ENCODE data around the gene PRKD3.

DNA sequence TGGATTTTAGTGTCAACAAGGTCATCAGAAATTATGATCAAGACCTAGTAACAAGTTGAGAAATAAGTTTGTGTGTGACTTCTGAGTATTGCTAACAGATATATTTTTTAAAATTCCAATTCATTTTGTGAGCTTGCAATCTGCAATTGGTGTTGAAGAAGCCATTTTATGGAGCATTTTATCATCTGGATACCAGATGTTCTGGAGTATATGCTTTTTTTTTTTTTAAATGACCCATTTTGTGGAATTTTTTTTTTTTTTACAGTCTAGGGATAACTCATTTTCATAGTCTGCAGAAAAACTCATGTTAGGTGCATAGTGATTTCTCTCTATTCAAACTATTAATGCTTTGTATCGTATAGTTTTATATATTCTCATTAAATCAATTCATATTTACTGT is 32.4 kb upstream of the PRKD3 start:
- TF ChIP-seq CBFB (CRISPR knock-in tag; IDR thresholded peaks at IDR 0.05; ENCODE audit: low read depth) (no peak), ZNF416 (CRISPR knock-in tag; IDR thresholded peaks at IDR 0.05) (no peak), NR2C2 (CRISPR knock-in tag; IDR thresholded peaks at IDR 0.05) (no peak), ELF4 (CRISPR knock-in tag; IDR thresholded peaks at IDR 0.05; ENCODE audit: low read depth) (no peak), NR1H2 (CRISPR knock-in tag; IDR thresholded peaks at IDR 0.05) (no peak), GABPB1 (CRISPR knock-in tag; IDR thresholded peaks at IDR 0.05) (no peak), JUN (CRISPR knock-in tag; IDR thresholded peaks at IDR 0.05) (no peak)
- TF ChIP-seq, protein P1, sequence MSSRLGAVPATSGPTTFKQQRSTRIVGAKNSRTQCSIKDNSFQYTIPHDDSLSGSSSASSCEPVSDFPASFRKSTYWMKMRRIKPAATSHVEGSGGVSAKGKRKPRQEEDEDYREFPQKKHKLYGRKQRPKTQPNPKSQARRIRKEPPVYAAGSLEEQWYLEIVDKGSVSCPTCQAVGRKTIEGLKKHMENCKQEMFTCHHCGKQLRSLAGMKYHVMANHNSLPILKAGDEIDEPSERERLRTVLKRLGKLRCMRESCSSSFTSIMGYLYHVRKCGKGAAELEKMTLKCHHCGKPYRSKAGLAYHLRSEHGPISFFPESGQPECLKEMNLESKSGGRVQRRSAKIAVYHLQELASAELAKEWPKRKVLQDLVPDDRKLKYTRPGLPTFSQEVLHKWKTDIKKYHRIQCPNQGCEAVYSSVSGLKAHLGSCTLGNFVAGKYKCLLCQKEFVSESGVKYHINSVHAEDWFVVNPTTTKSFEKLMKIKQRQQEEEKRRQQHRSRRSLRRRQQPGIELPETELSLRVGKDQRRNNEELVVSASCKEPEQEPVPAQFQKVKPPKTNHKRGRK (CRISPR knock-in tag; IDR thresholded peaks at IDR 0.05; ENCODE audit: borderline replicate concordance): no peak
- TF ChIP-seq, protein P2, sequence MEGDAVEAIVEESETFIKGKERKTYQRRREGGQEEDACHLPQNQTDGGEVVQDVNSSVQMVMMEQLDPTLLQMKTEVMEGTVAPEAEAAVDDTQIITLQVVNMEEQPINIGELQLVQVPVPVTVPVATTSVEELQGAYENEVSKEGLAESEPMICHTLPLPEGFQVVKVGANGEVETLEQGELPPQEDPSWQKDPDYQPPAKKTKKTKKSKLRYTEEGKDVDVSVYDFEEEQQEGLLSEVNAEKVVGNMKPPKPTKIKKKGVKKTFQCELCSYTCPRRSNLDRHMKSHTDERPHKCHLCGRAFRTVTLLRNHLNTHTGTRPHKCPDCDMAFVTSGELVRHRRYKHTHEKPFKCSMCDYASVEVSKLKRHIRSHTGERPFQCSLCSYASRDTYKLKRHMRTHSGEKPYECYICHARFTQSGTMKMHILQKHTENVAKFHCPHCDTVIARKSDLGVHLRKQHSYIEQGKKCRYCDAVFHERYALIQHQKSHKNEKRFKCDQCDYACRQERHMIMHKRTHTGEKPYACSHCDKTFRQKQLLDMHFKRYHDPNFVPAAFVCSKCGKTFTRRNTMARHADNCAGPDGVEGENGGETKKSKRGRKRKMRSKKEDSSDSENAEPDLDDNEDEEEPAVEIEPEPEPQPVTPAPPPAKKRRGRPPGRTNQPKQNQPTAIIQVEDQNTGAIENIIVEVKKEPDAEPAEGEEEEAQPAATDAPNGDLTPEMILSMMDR (IDR thresholded peaks at IDR 0.05): no peak
- TF ChIP-seq, protein P3, sequence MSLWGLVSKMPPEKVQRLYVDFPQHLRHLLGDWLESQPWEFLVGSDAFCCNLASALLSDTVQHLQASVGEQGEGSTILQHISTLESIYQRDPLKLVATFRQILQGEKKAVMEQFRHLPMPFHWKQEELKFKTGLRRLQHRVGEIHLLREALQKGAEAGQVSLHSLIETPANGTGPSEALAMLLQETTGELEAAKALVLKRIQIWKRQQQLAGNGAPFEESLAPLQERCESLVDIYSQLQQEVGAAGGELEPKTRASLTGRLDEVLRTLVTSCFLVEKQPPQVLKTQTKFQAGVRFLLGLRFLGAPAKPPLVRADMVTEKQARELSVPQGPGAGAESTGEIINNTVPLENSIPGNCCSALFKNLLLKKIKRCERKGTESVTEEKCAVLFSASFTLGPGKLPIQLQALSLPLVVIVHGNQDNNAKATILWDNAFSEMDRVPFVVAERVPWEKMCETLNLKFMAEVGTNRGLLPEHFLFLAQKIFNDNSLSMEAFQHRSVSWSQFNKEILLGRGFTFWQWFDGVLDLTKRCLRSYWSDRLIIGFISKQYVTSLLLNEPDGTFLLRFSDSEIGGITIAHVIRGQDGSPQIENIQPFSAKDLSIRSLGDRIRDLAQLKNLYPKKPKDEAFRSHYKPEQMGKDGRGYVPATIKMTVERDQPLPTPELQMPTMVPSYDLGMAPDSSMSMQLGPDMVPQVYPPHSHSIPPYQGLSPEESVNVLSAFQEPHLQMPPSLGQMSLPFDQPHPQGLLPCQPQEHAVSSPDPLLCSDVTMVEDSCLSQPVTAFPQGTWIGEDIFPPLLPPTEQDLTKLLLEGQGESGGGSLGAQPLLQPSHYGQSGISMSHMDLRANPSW (CRISPR knock-in tag; conservative IDR thresholded peaks at IDR 0.05; ENCODE audit: low read depth): no peak
- TF ChIP-seq, protein P4, sequence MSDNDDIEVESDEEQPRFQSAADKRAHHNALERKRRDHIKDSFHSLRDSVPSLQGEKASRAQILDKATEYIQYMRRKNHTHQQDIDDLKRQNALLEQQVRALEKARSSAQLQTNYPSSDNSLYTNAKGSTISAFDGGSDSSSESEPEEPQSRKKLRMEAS (CRISPR knock-in tag; IDR thresholded peaks at IDR 0.05): no peak
- TF ChIP-seq, protein P5, sequence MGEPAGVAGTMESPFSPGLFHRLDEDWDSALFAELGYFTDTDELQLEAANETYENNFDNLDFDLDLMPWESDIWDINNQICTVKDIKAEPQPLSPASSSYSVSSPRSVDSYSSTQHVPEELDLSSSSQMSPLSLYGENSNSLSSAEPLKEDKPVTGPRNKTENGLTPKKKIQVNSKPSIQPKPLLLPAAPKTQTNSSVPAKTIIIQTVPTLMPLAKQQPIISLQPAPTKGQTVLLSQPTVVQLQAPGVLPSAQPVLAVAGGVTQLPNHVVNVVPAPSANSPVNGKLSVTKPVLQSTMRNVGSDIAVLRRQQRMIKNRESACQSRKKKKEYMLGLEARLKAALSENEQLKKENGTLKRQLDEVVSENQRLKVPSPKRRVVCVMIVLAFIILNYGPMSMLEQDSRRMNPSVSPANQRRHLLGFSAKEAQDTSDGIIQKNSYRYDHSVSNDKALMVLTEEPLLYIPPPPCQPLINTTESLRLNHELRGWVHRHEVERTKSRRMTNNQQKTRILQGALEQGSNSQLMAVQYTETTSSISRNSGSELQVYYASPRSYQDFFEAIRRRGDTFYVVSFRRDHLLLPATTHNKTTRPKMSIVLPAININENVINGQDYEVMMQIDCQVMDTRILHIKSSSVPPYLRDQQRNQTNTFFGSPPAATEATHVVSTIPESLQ (CRISPR knock-in tag; IDR thresholded peaks at IDR 0.05): no peak
- TF ChIP-seq, protein P6, sequence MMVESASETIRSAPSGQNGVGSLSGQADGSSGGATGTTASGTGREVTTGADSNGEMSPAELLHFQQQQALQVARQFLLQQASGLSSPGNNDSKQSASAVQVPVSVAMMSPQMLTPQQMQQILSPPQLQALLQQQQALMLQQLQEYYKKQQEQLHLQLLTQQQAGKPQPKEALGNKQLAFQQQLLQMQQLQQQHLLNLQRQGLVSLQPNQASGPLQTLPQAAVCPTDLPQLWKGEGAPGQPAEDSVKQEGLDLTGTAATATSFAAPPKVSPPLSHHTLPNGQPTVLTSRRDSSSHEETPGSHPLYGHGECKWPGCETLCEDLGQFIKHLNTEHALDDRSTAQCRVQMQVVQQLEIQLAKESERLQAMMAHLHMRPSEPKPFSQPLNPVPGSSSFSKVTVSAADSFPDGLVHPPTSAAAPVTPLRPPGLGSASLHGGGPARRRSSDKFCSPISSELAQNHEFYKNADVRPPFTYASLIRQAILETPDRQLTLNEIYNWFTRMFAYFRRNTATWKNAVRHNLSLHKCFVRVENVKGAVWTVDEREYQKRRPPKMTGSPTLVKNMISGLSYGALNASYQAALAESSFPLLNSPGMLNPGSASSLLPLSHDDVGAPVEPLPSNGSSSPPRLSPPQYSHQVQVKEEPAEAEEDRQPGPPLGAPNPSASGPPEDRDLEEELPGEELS (CRISPR knock-in tag; IDR thresholded peaks at IDR 0.05): no peak
- TF ChIP-seq, protein P7, sequence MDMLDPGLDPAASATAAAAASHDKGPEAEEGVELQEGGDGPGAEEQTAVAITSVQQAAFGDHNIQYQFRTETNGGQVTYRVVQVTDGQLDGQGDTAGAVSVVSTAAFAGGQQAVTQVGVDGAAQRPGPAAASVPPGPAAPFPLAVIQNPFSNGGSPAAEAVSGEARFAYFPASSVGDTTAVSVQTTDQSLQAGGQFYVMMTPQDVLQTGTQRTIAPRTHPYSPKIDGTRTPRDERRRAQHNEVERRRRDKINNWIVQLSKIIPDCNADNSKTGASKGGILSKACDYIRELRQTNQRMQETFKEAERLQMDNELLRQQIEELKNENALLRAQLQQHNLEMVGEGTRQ (CRISPR knock-in tag; IDR thresholded peaks at IDR 0.05): no peak
